T-helper 22 cell (primary cell): ENCODE results near the gene TGOLN2.
A peak's percentile ranks its signal among the peaks of the same experiment; 100 is the strongest.
"Not testable (repeated sequence)": the region's sequence is repeated elsewhere in the genome, so short reads cannot be mapped to it uniquely, and the experiment has no call there.

ENCODE experiments used
- DNase-seq: peaks from one replicate; pipeline ENCODE4 v3.0.0-alpha.2; 2020; ENCODE audit warnings: low read depth

TGOLN2 gene

DNA sequence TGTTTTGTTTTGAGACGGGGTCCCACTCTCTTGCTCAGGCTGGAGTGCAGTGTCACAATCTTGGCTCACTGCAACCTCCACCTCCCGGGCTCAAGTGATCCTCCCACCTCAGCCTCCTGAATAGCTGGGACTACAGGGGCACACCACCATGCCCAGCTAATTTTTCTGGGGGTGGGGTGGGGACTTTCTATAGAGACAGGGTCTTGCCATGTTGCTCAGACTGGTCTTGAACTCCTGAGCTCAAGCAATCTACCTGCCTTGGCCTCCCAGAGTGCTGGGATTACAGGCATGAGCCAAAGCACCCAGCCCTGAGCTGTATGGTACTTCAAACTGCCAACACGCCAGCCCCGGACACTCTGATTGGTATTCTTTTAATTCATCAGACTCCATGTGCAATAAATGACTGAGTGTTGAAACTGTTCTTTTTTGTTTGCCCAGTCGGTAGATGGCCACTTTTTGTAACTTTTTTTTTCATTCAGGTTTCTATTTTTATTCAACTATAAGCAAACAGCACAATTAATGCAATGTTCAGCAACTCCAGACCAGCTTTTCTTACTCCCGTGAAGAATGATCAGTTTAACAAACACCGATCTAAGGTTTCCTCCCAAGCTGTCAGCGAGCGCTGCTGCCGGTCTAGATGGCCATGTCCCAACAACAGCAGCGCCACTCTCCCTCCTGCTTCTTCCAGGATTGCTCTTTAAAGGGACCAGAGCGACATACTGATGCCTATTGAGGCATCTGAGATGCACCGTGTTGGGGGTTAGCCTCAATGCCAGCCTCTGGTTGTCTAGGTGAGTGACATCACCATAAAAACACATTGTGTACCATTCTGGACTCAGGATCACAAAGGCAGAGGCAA, 12.5 kb upstream of the TGOLN2 start:
- DNase-seq, result no peak

DNA sequence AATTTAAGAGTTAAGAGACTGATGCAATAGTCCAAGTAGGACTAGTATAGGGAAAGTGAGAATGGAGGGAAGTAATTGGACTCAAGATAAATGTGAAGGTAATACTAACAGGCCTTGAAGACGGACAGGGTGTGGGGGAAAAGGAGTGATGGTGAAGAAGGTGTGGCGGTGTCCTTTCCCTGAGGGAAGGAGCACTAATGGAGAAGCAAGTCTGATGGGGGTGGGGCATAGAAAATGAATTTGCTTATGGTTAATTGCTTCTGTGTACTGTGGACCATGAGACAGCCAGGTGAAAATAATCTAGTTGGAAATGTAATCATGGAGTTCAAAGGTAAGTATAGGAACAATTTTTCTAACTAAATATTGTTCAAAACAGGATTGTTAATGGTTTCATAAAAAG, 7.1 kb upstream of the TGOLN2 start:
- DNase-seq, result no peak

DNA sequence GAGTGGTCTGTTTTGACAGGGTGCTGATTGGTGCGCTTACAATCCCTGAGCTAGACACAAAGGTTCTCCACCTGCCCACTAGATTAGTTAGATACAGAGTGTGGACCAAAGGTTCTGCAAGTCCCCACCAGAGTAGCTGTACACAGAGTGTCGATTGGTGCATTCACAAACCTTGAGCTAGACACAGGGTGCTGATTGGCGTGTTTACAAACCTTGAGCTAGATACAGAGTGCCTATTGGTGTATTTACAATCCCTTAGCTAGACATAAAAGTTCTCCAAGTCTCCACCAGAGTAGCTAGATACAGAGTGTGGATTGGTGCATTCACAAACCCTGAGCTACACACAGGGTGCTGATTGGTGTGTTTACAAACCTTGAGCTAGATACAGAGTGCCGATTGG, 6.1 kb upstream of the TGOLN2 start:
- DNase-seq, result not testable (repeated sequence)

DNA sequence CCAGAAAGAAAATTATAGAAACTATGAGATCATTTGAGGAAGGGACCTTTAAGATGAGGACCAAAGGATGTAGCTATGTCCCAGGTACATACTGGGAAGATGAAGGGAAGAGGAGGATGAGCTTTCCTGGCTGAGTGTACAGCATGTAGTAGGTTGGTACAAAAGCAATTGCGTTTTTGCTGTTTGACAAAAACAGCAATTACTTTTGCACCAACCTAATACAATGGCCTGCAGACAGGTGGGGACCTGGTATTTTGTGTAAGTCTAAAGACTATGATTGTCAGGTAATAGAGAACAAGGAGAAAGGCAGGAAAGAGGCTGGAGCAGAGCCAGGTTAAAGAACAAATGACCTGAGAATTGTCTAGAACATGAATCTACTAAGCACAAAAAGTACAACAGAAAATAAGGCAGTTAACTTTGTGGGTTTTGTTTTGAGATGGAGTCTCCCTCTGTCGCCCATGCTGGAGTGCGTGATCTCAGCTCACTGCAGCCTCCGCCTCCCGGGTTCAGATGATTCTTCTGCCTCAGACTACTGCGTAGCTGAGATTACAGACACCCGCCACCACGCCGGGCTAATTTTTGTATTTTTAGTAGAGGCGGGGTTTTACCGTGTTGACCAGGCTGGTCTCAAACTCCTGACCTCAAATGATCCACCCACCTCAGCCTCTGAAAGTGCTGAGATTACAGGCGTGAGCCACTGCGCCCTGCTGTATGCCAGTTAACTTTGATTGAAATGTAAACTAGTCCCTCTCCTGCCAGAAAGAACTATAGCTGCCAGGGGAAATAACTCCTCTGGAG, 3.2 kb upstream of the TGOLN2 start:
- no peak for DNase-seq

DNA sequence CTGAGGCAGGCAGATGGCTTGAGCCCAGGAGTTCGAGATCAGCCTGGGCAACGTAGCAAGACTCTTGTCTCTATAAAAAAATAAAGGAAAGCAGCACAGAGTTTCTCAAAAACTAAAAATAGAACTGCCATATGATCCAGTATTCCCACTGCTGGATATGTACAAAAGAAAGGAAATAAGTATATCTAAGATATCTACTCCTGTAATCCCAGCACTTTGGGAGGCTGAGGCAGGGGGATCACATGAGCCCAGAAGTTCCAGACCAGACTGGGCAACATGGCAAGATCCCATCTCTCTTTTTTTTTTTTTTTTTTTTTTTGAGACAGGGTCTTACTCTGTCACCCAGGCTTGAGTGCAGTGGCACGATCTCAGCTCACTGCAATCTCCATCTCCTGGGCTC, 1.9 kb upstream of the TGOLN2 start:
- not testable (repeated sequence) for DNase-seq

DNA sequence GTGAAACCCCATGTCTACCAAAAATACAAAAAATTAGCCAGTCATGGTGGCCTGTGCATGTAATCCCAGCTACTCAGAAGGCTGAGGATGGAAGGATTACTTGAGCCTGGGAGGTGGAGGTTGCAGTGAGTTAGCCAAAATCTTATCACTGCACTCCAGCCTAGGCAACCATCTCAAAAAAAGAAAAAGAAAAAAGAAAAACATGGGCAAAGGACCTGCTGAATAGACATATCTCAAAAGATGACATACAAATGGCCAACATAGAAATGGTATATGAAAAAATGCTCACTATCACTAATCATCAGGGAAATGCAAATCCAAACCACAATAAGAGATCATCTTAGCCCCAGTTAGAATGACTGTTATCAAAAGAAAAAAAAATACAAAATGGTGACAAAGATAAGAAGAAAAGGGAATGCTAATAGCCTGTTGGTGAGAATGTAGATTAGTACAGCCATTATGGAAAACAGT, 1.4 kb upstream of the TGOLN2 start:
- no peak for DNase-seq

DNA sequence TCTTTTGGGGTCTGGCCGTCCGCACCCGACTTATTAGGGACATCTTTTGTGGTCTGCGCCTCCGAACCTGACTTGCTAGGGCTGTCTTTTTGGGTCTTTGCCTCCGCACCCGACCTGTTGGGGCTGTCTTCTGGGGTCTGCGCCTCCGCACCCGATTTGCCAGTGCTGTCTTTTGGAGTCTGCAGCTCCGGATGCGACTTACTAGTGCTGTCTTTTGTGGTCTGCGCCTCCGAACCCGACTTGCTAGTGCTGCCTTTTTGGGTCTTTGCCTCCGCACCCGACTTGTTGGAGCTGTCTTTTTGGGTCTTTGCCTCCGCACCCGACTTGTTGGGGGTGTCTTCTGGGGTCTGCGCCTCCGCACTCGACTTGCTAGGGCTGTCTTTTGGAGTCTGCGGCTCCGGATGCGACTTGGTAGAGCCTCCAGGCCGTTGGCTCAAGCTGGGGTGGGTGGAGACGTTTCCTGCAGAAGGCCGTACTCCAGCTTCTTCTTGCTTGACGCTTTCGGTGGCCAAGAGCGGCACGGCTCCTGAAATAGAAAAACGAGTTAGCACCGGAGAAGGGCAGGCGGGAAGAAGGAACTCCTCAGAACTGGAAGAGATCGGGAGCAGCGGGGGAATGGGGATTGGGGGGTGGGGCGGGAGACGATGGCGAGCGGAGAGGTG, 498 bp downstream of the TGOLN2 start:
- DNase-seq, result peak; percentile 26

DNA sequence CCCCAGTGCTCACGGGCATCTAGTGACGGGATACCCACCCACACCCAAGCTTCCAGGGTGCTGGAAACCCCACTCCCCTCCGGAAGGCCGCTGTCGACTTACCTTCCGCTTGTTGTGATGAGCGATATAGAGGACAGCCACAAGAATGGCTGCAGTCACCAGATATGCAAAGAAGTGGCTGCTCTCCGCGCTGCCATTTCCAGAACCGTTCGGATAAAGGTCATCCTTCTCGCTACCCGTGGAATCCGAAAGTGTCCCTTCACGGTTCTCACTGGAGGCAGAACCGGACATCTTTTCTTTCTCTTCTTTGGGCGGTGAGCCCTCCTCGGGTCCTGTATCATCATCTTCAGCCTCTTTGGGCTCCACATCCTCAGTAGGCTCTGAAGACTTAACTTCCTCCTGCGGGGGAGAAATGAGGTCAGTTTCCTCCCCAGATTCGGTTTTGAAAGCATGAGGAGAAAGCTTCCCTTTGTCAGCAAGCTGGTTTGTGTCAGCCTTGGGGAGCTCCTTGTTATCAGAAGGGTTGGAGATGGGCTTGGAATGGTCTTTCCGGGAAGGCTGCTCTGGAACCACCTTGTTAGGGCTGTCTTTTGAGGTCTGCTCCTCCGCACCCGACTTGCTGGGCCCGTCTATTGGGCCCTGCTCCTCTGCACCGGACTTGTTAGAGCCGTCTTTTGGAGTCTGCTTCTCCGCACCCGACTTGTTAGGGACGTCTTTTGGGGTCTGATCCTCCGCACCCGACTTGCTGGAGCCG, 1.2 kb downstream of the TGOLN2 start:
- DNase-seq, result peak; percentile 36

DNA sequence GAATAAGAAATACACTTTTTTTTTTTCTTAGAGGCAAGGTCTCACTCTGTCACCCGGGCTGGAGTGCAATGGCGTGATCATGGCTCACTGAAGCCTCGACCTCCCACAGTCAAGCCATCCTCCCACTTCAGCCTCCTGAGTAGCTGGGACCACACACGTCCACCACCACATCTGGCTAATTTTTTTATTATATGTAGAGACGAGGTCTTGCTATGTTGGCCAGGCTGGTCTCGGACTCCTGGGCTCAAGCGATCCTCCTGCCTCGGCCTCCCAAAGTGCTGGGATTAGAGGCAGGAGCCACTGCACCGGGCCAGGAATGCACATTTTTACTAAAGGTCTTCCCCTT, 2.4 kb downstream of the TGOLN2 start:
- DNase-seq, result no peak

DNA sequence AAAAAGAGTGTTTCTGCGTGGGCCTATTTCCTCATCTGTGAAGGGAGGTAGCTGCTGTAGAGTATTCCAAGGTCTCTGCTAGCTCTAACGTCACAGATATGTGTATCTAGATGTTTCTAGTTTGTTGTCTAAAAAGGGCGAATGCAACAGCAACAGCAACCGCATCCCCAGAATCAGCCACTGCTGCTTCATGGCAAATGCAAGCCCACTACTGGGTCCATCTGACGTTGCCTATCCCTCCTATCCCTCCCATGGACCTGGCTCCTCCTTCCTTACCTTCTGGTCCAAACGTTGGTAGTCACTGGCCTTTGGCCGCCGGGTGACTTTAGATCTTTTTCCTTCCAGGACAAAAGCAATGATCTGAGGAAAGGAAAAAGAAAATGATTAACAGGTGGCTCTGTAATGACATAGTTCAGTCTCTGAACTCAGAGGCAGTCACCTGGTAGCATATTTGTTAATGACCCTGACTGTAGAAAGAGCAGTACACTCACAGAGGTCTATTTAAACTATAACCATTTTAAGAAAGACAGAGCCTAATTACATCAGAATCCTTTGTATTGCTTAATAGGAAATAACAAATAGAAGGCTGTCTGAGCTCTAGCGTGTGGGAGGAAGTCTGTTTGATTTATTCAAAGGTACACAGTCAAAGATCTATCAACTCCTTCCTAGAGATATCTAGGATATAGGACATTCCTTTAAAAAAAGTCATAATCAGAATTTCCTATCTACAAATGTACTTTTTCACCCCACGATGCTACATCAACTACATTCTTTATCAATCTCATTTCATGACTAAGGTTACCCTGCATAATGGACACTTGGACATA, 2.9 kb downstream of the TGOLN2 start:
- DNase-seq, result no peak

DNA sequence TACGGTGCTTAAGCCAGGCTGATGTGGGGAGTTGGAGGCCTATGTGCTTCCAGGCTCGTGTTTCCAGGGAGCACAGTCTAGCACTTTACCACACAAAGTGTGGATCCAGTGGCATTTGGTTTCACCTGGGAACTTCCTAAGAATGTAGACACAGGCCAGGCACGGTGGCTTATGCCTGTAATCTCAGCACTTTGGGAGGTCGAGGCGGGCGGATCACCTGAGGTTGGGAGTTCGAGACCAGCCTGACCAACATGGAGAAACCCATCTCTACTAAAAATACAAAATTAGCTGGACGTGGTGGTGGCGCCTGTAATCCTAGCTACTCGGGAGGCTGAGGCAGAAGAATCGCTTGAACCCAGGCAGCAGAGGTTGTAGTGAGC, 3.8 kb downstream of the TGOLN2 start:
- not testable (repeated sequence) for DNase-seq

DNA sequence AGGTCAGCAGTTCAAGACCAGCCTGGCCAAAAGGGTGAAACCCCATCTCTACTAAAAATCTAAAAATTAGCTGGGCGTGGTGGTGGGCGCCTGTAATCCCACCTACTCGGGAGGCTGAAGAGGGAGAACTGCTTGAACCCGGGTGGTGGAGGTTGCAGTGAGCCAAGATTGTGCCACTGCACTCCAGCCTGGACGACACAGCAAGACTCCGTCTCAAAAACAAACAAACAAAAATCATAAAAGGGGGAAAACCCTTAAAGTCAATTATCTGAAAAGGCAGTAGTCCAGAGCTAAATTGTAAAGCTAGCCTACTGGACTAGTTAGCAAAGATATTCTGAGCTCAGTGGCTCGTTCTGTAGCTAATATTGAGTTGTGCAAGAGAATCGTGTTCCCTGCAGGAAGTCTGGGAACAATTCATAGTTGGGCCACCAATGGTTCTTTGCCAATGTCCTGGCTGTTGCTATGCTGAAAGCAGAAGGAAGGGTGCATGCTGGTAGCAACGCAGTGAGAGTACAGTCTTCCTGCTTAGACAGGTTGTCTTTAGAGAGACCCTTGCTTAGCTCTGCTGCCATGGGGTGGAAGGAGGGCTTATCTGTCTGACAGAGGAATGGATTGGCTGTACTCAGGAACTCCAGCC, 4.3 kb downstream of the TGOLN2 start:
- no peak for DNase-seq

DNA sequence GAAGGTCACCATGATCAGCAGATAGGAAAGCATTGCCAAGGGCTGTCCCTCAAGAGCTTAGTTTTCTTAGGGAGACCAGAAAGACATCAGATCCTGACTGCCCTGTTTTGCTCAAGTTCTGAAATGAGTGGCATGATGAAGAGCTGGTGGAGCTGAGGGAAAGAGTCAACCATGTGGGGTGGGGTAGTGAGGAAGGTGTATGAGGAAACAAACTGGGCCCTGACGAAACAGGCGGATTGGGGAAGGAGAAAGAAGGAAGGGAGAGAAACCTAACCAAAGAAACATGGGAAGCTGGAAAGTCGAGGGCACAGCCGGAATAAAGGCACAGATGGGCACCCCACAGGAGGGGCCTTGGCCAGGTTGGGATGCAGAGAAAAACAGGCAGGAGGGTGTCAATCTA, 8.0 kb downstream of the TGOLN2 start:
- no peak for DNase-seq

DNA sequence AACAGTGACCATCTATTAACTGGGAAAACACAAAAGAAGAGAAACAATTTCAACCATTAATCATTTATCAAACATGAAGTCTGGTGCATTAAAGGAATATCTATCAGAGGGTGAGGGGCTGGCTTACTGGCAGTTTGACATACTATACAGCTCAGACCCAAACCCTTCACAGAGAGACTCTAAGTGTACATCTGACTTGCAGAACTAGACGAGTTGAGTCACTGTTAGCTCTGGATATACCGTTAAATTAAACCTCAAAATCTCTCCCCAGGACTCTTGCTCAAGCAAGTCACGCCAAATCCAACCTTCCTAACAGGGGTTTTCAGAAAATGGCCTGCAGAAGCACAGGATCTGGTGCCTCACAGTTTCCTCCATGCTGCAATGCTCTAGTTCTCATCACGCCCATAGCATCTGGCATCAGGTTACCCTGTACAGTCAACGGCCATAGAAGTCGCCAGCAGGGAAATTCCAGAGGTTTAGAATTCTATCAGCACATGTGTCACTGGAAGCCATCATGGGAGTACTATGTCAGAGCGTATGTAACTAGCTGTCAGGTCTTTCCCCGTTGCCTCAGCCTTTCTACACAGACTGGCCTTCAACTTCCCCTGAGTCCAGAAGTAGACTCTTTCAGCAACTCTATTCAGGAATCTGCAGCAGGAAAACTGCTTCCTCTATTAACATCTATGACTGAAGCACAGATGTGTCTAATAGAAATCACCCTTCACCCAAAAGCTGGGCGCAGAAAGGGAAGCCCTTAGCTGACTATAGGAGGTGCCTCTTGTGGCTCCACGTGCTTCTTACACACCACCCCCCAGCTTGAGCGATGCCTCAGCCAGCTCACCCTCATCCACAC, 9.3 kb downstream of the TGOLN2 start:
- DNase-seq, result no peak

DNA sequence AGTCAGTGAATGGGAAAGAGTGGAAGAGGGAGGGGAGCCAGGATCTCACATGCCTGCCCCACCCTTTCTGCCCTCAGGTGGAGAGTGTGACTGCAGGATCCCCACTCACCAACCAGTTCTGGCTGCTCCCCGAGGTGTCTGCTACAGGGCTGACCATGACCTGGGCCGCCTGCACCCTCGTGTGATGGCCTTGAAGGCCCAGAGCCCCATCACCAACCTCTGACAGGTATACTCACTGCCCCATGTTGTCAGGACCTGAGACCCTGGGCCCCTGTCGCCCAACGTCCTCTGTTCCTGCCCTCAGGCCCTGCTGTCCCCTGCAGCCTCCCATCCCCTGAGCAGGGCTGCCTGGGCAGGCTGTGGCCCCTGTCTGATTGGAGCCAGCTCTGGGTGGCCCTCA, 11.9 kb downstream of the TGOLN2 start:
- not testable (repeated sequence) for DNase-seq

DNA sequence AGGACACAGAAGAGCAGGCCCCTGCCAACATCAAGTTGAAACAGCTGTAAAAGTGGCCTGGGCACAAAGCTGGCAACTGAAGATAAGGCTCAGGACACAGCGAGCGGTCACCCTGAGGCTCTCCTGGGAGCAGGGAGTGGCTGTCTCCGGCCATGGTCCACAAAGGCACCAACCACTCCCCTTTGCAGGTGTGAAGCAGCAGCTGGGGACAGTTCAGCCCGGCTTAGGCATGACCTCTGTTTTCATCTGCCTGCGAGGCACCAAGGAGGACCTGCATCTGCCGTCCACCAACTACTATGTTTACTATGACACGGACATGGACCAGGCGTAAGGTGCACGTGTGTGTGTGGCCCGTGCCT, 12.9 kb downstream of the TGOLN2 start:
- DNase-seq, result no peak

DNA sequence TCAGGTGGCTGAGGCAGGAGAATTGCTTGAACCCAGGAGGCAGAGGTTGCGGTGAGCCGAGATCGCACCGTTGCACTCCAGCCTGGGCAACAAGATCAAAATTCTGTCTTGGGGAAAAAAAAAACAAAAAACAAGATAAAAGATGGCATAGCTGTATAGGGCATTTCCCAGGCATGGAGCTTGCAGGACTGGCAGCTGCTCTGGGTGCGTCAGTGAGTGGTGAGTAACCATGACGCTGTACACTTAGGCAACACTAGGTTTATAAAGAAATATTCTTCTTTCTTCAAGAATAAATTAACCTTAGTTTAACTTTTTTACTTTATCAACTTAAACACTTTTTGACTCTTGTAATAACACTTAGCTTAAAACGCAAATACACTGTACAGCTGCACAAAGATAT, 15.4 kb downstream of the TGOLN2 start:
- DNase-seq, result no peak

DNA sequence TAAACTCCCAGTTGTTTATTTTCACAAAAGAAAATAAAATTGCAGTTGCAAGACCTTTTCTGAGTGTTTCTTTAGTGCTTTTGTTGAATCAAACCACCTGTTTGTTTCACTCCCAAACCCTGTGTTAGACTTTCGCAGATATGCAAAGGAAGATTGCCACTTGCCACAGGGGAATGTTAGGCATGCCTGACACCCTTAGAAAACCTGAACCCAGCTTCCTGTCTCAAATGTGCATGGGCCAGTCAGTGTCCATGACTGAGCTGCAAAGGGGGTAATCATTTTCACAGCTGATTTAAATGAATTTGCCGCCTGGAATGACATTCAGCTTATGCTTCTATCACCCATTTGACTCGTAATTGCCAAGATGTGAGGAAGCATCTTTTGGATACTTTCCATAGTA, 17.5 kb downstream of the TGOLN2 start:
- no peak for DNase-seq

DNA sequence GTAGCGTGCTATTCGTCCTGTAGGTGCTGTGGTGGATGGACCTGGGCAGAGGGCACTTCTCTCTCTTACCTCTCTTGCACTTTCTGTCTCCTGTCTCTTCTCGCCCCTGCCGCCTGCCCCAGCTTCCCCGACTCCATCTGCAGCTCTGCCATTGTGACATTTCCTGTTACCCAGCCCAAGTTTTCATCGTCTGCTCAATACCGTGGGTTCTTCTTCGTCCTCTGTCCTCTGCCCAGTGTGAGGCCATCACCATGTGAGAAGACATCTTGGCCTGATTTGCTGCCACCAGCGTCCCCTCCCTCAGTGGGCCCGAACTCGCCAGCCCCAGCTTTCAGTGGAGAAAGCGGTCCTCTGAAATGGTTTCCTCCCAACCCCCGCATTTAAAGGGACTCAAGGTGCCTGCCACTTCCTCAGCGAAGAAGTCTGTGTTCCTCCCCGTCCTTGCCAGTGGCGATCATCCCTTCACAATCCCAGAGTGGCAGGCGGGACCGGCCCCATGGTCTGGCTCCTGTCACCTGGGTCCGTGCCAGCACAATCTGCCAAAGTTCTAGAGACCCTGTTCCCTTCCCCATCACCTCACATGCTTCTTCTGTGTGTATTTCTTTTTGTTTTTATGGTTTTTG, 18.0 kb downstream of the TGOLN2 start:
- no peak for DNase-seq
